Mesendoderm (in vitro differentiated cells): ENCODE data around the gene IL16.

ENCODE experiments used
- DNase-seq: peaks from one replicate; pipeline ENCODE4 v3.0.0; 2013
- H2AK5ac ChIP-seq: 2 replicates; pipeline ENCODE4 v1.6.1; 2013; ENCODE audit warnings: low read length, inconsistent platforms
- H2BK120ac ChIP-seq: 2 replicates; pipeline ENCODE4 v1.6.1; 2013; ENCODE audit warnings: low read depth, mild to moderate bottlenecking, low read length, moderate library complexity, mixed read lengths
- H2BK15ac ChIP-seq: replicated peaks from 2 replicates; pipeline ENCODE4 v1.6.1; 2013; ENCODE audit warnings: low read depth, mild to moderate bottlenecking, moderate library complexity
- H2BK5ac ChIP-seq: 2 replicates; pipeline ENCODE4 v1.6.1; 2013; ENCODE audit warnings: low read length, inconsistent platforms
- H3K18ac ChIP-seq: 2 replicates; pipeline ENCODE4 v1.6.1; 2013; ENCODE audit warnings: mild to moderate bottlenecking, low read length, mixed read lengths
- H3K23ac ChIP-seq: one replicate; pipeline ENCODE4 v1.6.1; 2013; ENCODE audit warnings: low read length
- H3K27ac ChIP-seq: 2 replicates; pipeline ENCODE4 v1.5.1; 2013; ENCODE audit warnings: low read depth, mild to moderate bottlenecking, inconsistent platforms, low read length, moderate library complexity
- H3K27me3 ChIP-seq: 2 replicates; pipeline ENCODE4 v1.6.1; 2013; ENCODE audit warnings: low read length, control low read depth, mild to moderate bottlenecking, inconsistent platforms; ENCODE audit not compliant: insufficient read depth, poor library complexity
- H3K36me3 ChIP-seq: 2 replicates; pipeline ENCODE4 v1.6.1; 2013; ENCODE audit warnings: low read length, inconsistent platforms; ENCODE audit not compliant: control insufficient read depth, insufficient read depth
- H3K4ac ChIP-seq: one replicate; pipeline ENCODE4 v1.6.1; 2013; ENCODE audit warnings: low read depth, mild to moderate bottlenecking, low read length, moderate library complexity
- H3K4me1 ChIP-seq: 2 replicates; pipeline ENCODE4 v1.6.1; 2013; ENCODE audit warnings: low read depth, low read length, inconsistent platforms; ENCODE audit not compliant: control insufficient read depth
- H3K4me2 ChIP-seq: 2 replicates; pipeline ENCODE4 v1.6.1; 2013; ENCODE audit warnings: low read length
- H3K4me3 ChIP-seq: 2 replicates; pipeline ENCODE4 v1.5.1; 2013; ENCODE audit warnings: mild to moderate bottlenecking, low read length
- H3K56ac ChIP-seq: one replicate; pipeline ENCODE4 v1.6.1; 2013; ENCODE audit warnings: low read length
- H3K79me1 ChIP-seq: 2 replicates; pipeline ENCODE4 v1.6.1; 2013; ENCODE audit warnings: low read length, inconsistent platforms
- H3K79me2 ChIP-seq: 2 replicates; pipeline ENCODE4 v1.6.1; 2013; ENCODE audit warnings: mild to moderate bottlenecking, low read length; ENCODE audit not compliant: control insufficient read depth, insufficient read depth
- H3K9ac ChIP-seq: 2 replicates; pipeline ENCODE4 v1.6.1; 2013; ENCODE audit warnings: low read length, inconsistent platforms
- H4K5ac ChIP-seq: one replicate; pipeline ENCODE4 v1.6.1; 2013; ENCODE audit warnings: low read length
- H4K8ac ChIP-seq: one replicate; pipeline ENCODE4 v1.6.1; 2013; ENCODE audit warnings: low read depth, mild to moderate bottlenecking, control low read depth, low read length, moderate library complexity
- WGBS: extraction: QIAGEN DNeasy Blood & Tissue Kit; methylation state at CpG from one replicate; pipeline ENCODE4 v1.1.7; 2013; ENCODE audit warnings: low lambda C conversion rate, missing lambda C conversion rate; ENCODE audit not compliant: insufficient coverage; ENCODE audit errors: extremely low coverage; 5-methylcytosine and 5-hydroxymethylcytosine counted together

IL16 gene

DNA sequence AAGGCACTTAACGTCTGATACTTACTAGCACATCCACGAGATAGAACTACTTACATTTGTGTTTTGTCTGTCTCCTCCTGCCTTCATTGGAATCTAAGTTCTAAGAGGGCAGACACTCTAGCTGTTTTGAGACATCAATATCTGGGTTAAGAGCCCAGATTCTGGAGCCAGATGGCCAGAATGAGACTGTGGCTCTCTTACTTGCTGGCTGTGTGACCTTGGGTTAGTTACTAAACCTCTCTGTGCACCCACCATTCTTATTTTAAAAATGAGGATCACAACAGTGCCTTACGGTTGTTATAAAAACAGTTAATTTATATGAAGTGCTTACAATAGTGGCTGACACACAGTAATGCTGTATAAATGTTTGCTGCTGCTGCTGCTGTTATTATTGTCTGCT lies 119.6 kb downstream of the IL16 start:
- H3K36me3 ChIP-seq = no peaks in the 10 kb centered on the region
- H3K56ac ChIP-seq = no peak overlapping the region
- H3K4me3 ChIP-seq = no peak overlapping the region
- no peak overlapping the region for H3K18ac ChIP-seq
- no peak overlapping the region for H2BK5ac ChIP-seq
- DNase-seq = no peak
- H2AK5ac ChIP-seq = no peak overlapping the region
- no peak overlapping the region for H2BK15ac ChIP-seq
- H3K9ac ChIP-seq = no peak overlapping the region
- H3K27ac ChIP-seq = no peak overlapping the region
- no peak overlapping the region for H4K8ac ChIP-seq
- no peak overlapping the region for H3K4ac ChIP-seq
- H4K5ac ChIP-seq = no peak overlapping the region
- H3K27me3 ChIP-seq = no peaks in the 10 kb centered on the region
- H3K4me2 ChIP-seq = no peak overlapping the region
- H3K79me1 ChIP-seq = no peaks in the 10 kb centered on the region
- H3K23ac ChIP-seq = no peak overlapping the region
- no peaks in the 10 kb centered on the region for H3K4me1 ChIP-seq
- H2BK120ac ChIP-seq = no peak overlapping the region
- H3K79me2 ChIP-seq = no peaks in the 10 kb centered on the region
- no CpG with 5 or more reads among the region's 3 CpGs for WGBS

DNA sequence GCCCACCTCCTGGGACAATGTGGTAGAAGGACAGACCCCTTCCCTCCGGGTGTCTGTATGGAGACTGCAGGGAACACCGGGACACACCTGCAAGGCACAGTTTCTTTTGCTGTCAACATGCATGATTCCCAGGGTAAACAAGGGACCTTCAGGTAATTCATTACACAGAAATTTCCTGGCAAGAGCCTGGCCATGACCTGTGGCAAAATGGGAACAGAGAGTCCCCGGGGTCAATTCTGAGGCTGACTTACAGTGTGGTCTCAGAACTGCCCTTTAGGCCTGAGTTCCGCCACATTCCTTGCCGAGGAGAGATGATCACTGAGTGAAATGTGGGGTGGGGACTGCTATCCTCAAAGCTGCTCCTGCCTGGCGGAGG lies 121.0 kb downstream of the IL16 start:
- no peak overlapping the region for H2BK120ac ChIP-seq
- no peak for DNase-seq
- no peaks in the 10 kb centered on the region for H3K4me1 ChIP-seq
- no peak overlapping the region for H4K8ac ChIP-seq
- no peak overlapping the region for H3K23ac ChIP-seq
- H3K56ac ChIP-seq = no peak overlapping the region
- no peak overlapping the region for H3K4ac ChIP-seq
- no peak overlapping the region for H2AK5ac ChIP-seq
- no peak overlapping the region for H3K4me2 ChIP-seq
- no peaks in the 10 kb centered on the region for H3K36me3 ChIP-seq
- no peaks in the 10 kb centered on the region for H3K79me2 ChIP-seq
- H3K18ac ChIP-seq = no peak overlapping the region
- H3K27me3 ChIP-seq = no peaks in the 10 kb centered on the region
- no peak overlapping the region for H3K4me3 ChIP-seq
- H4K5ac ChIP-seq = no peak overlapping the region
- H3K79me1 ChIP-seq = no peaks in the 10 kb centered on the region
- no peak overlapping the region for H2BK5ac ChIP-seq
- H3K9ac ChIP-seq = no peak overlapping the region
- H3K27ac ChIP-seq = no peak overlapping the region
- H2BK15ac ChIP-seq = no peak overlapping the region
- WGBS = no CpG with 5 or more reads among the region's 6 CpGs

DNA sequence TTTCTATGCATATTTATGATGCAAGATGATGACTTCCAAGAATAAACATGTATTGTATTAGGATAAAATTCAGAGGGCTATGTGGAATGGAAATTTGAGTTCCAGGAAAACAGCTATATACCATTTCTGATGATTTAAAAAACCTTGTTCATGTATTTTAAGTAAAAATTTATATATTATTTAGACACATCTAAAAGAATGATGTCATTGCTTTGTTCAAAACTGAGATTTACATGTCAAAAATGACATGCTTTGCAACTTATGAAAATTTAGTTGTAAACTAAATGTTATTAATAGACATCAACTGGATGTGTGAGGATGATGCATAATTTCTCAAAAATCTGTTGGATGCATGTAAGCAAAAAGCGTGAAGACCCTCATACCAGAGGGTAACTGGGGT lies 125.0 kb downstream of the IL16 start:
- H3K23ac ChIP-seq = no peak overlapping the region
- DNase-seq = no peak
- no peak overlapping the region for H2BK5ac ChIP-seq
- no peaks in the 10 kb centered on the region for H3K79me2 ChIP-seq
- H3K27me3 ChIP-seq = no peaks in the 10 kb centered on the region
- no peak overlapping the region for H4K8ac ChIP-seq
- H3K56ac ChIP-seq = no peak overlapping the region
- no peak overlapping the region for H2AK5ac ChIP-seq
- H3K4me2 ChIP-seq = no peak overlapping the region
- H3K27ac ChIP-seq = no peak overlapping the region
- no peak overlapping the region for H3K9ac ChIP-seq
- H4K5ac ChIP-seq = no peak overlapping the region
- H3K18ac ChIP-seq = no peak overlapping the region
- no peak overlapping the region for H2BK120ac ChIP-seq
- no peaks in the 10 kb centered on the region for H3K79me1 ChIP-seq
- WGBS = no CpG with 5 or more reads among the region's 1 CpG
- H3K4ac ChIP-seq = no peak overlapping the region
- no peak overlapping the region for H3K4me3 ChIP-seq
- H2BK15ac ChIP-seq = no peak overlapping the region
- no peaks in the 10 kb centered on the region for H3K36me3 ChIP-seq
- no peaks in the 10 kb centered on the region for H3K4me1 ChIP-seq

DNA sequence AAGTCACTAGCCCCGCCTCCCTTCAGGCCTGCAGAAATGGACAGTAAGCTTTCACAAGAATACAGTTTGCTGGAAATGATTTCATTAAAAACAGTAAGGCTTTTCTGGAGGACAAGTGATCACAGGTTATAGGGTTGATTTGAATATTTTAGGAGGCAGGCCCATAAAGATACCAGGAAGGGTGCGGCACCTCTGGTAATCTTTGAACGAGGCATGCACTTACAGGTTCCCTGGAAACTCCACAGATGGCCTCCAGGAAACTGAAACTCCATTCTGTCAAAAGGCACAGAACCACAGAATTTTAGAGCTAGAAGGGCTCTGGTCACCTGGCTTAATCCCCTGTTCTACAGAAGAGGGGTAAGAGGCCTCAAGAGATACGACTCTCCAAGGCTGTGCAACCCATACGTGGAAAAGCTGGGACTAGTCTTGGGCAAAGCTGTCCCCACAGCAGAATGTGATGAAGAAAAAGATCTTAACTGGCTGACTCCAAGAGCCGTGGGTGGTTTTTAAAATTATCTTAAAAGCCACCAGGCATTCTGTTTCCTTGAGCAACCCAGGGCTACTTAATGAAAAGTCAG lies 126.1 kb downstream of the IL16 start:
- H3K79me2 ChIP-seq = no peaks in the 10 kb centered on the region
- H3K56ac ChIP-seq = no peak overlapping the region
- H2BK120ac ChIP-seq = no peak overlapping the region
- no peaks in the 10 kb centered on the region for H3K27me3 ChIP-seq
- no peak overlapping the region for H2BK15ac ChIP-seq
- no peaks in the 10 kb centered on the region for H3K36me3 ChIP-seq
- no peak overlapping the region for H3K4me3 ChIP-seq
- no peak overlapping the region for H3K18ac ChIP-seq
- no peak overlapping the region for H3K23ac ChIP-seq
- H3K9ac ChIP-seq = no peak overlapping the region
- no peaks in the 10 kb centered on the region for H3K4me1 ChIP-seq
- no peaks in the 10 kb centered on the region for H3K79me1 ChIP-seq
- H4K8ac ChIP-seq = no peak overlapping the region
- no peak overlapping the region for H3K4ac ChIP-seq
- no peak for DNase-seq
- no peak overlapping the region for H2AK5ac ChIP-seq
- WGBS = no CpG with 5 or more reads among the region's 6 CpGs
- no peak overlapping the region for H3K4me2 ChIP-seq
- H4K5ac ChIP-seq = no peak overlapping the region
- H3K27ac ChIP-seq = no peak overlapping the region
- no peak overlapping the region for H2BK5ac ChIP-seq

DNA sequence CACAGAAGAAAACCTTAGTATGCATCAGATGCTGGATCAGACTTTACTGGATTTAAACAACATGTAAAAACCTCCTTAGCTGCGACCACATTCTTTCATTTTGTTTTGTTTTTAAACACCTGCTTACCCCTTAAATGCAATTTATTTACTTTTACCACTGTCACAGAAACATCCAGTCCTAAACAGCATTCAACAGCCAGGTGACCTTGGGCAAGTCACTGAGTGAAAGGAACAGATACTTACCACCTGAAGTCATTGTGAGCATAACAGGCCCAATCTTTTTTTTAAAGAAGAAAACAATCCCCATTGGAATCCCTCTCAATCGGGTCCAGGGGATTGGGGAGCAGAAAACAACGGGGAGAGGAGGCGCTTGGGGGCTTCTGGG lies 126.9 kb downstream of the IL16 start:
- Histone ChIP-seq H2AK5ac (no peak overlapping the region), H3K79me1 (no peaks in the 10 kb centered on the region), H3K9ac (peak overlapping the region; percentile 91), H3K4me3 (peak overlapping the region; percentile 90), H2BK5ac (no peak overlapping the region), H3K36me3 (no peaks in the 10 kb centered on the region), H3K18ac (no peak overlapping the region), H2BK15ac (no peak overlapping the region), H3K27me3 (no peaks in the 10 kb centered on the region), H3K4me2 (peak overlapping the region; percentile 89), H3K27ac (no peak overlapping the region), H3K23ac (no peak overlapping the region), H3K56ac (peak overlapping the region; percentile 93), H3K4me1 (no peaks in the 10 kb centered on the region), H4K8ac (no peak overlapping the region), H4K5ac (no peak overlapping the region), H2BK120ac (no peak overlapping the region), H3K79me2 (no peaks in the 10 kb centered on the region), H3K4ac (no peak overlapping the region)
- no CpG with 5 or more reads among the region's 4 CpGs for WGBS
- DNase-seq = peak; percentile 19
